ENCODE results near the gene CREB3L2. TPM values are rescaled to one million over a fixed set of nuclear protein-coding genes. Genes with fewer than 3 reads are reported as not detected.

CREB3L2 gene
- total and polyA plus RNA-seq, 2 experiments from 2014 or later, result 37.6 to 38.3 TPM

- Histone ChIP-seq H3K27ac (peak overlapping the region; percentile 75), H3K4me2 (peak overlapping the region; percentile 28)
Measured at GRCh38 chr7:137940656-137941518, 61.0 kb downstream of the CREB3L2 start.

GRCh38 chr7:137940218-137940617 is 61.7 kb downstream of the CREB3L2 start:
- H3K27ac ChIP-seq, result peak overlapping the region; percentile 59
- H3K27me3 ChIP-seq, result no peaks in the 10 kb centered on the region
- no peak overlapping the region for H2AFZ ChIP-seq
- no peak overlapping the region for H3K4me3 ChIP-seq
- no peaks in the 10 kb centered on the region for H3K9me3 ChIP-seq (ENCODE audit: low read depth)
- WGBS (ENCODE audit: low lambda C conversion rate, missing lambda C conversion rate), result 60% methylated on average over 1 of the region's 1 CpG
- H3K79me2 ChIP-seq, result peaks cover 97% of the 10 kb centered on the region
- TF ChIP-seq EZH2phosphoT487 (IDR thresholded peaks at IDR 0.05; ENCODE audit: low read depth, severe bottlenecking, unreplicated experiment) (no peak), EZH2 (IDR thresholded peaks at IDR 0.05; ENCODE audit: borderline replicate concordance) (no peak), CTCF (IDR thresholded peaks at IDR 0.05; ENCODE audit: poor library complexity) (no peak)
- H3K36me3 ChIP-seq (replicated peaks; ENCODE audit: insufficient read depth, low read depth), result no peaks in the 10 kb centered on the region
- H4K20me1 ChIP-seq (ENCODE audit: insufficient read depth, poor library complexity, severe bottlenecking), result peaks cover 6% of the 10 kb centered on the region
- no peaks in the 10 kb centered on the region for H3K9me2 ChIP-seq (replicated peaks; ENCODE audit: insufficient read depth)
- peaks cover 55% of the 10 kb centered on the region for H3K4me1 ChIP-seq (ENCODE audit: insufficient read depth)
- DNase-seq (ENCODE audit: low spot score), result no peak
- peak overlapping the region; percentile 28 for H3K4me2 ChIP-seq

More at GRCh38 chr7:137940656-137941518, 61.0 kb downstream of the CREB3L2 start:
- Histone ChIP-seq H3K4me3 (no peak overlapping the region), H3K9me2 (replicated peaks; ENCODE audit: insufficient read depth) (no peaks in the 10 kb centered on the region), H4K20me1 (ENCODE audit: insufficient read depth, poor library complexity, severe bottlenecking) (peaks cover 6% of the 10 kb centered on the region), H3K27me3 (no peaks in the 10 kb centered on the region), H3K79me2 (peaks cover 97% of the 10 kb centered on the region), H3K36me3 (replicated peaks; ENCODE audit: insufficient read depth, low read depth) (no peaks in the 10 kb centered on the region), H3K9me3 (ENCODE audit: low read depth) (no peaks in the 10 kb centered on the region), H3K4me1 (ENCODE audit: insufficient read depth) (peaks cover 49% of the 10 kb centered on the region), H2AFZ (no peak overlapping the region)
- WGBS (ENCODE audit: low lambda C conversion rate, missing lambda C conversion rate), result 73% methylated on average over 11 of the region's 11 CpGs
- peak; percentile 73 for DNase-seq (ENCODE audit: low spot score)
- TF ChIP-seq EZH2 (IDR thresholded peaks at IDR 0.05; ENCODE audit: borderline replicate concordance) (no peak), CTCF (IDR thresholded peaks at IDR 0.05; ENCODE audit: poor library complexity) (no peak), EZH2phosphoT487 (IDR thresholded peaks at IDR 0.05; ENCODE audit: low read depth, severe bottlenecking, unreplicated experiment) (no peak)

- no peaks in the 10 kb centered on the region for H3K9me2 ChIP-seq (replicated peaks; ENCODE audit: insufficient read depth)
- no peak for DNase-seq (ENCODE audit: low spot score)
- H3K4me3 ChIP-seq, result no peak overlapping the region
- no peaks in the 10 kb centered on the region for H3K36me3 ChIP-seq (replicated peaks; ENCODE audit: insufficient read depth, low read depth)
- peaks cover 94% of the 10 kb centered on the region for H3K79me2 ChIP-seq
- H2AFZ ChIP-seq, result no peak overlapping the region
- H3K4me1 ChIP-seq (ENCODE audit: insufficient read depth), result peaks cover 57% of the 10 kb centered on the region
- H3K27ac ChIP-seq, result no peak overlapping the region
- peaks cover 11% of the 10 kb centered on the region for H4K20me1 ChIP-seq (ENCODE audit: insufficient read depth, poor library complexity, severe bottlenecking)
- no peaks in the 10 kb centered on the region for H3K9me3 ChIP-seq (ENCODE audit: low read depth)
- H3K27me3 ChIP-seq, result no peaks in the 10 kb centered on the region
- no peak overlapping the region for H3K4me2 ChIP-seq
- no peak for TF ChIP-seq EZH2 (IDR thresholded peaks at IDR 0.05; ENCODE audit: borderline replicate concordance)
- no peak for TF ChIP-seq EZH2phosphoT487 (IDR thresholded peaks at IDR 0.05; ENCODE audit: low read depth, severe bottlenecking, unreplicated experiment)
- no peak for TF ChIP-seq CTCF (IDR thresholded peaks at IDR 0.05; ENCODE audit: poor library complexity)
Measured at GRCh38 chr7:137937202-137937560, 64.7 kb downstream of the CREB3L2 start.

Data from hepatocyte (in vitro differentiated cells).